Stimulated activated CD4-positive, alpha-beta T cell treated with anti-CD3 and anti-CD28 coated beads, Interleukin-12 subunit alpha, Interleukin-12 subunit beta, amount 100 ng/mL, for 24 hours (primary cell): ENCODE data around the gene CATSPERZ.

Experiments used
- DNase-seq, 2 experiments: peaks; one replicate each; pipeline ENCODE4 v3.0.0-alpha.2; 2020; ENCODE audit warnings: low read depth in 2 of 2

The CATSPERZ gene

GRCh38 chr11:64284962-64285884 is 14.9 kb upstream of the CATSPERZ start, which contains the start of gene GPR137:
Gene GPR137, plus strand, starts transcription at chr11:64285848. Its CDS starts 677 bp downstream, at chr11:64286525.
- peak; percentile 85 for DNase-seq

- no peak for DNase-seq
These were observed 14.0 kb upstream of the CATSPERZ start for GRCh38 chr11:64285885-64286800.

GRCh38 chr11:64286801-64287159 is 13.4 kb upstream of the CATSPERZ start:
- no peak for DNase-seq

GRCh38 chr11:64287676-64288352 is 12.3 kb upstream of the CATSPERZ start:
- no peak for DNase-seq

GRCh38 chr11:64288353-64288750 is 11.8 kb upstream of the CATSPERZ start:
- no peak for DNase-seq

- DNase-seq = no peak
These were observed 11.1 kb upstream of the CATSPERZ start for GRCh38 chr11:64289002-64289564.

GRCh38 chr11:64290352-64291261 is 9.6 kb upstream of the CATSPERZ start:
- DNase-seq = no peak

GRCh38 chr11:64291262-64291751 is 8.9 kb upstream of the CATSPERZ start, which contains the start of gene KCNK4:
Gene KCNK4, plus strand, starts transcription at chr11:64291302. Its CDS starts 1,717 bp downstream, at chr11:64293019.
- DNase-seq = no peak

GRCh38 chr11:64291752-64292459 is 8.3 kb upstream of the CATSPERZ start:
- no peak for DNase-seq

GRCh38 chr11:64292460-64293254 is 7.5 kb upstream of the CATSPERZ start:
- DNase-seq = no peak

GRCh38 chr11:64294774-64295173 is 5.4 kb upstream of the CATSPERZ start:
- DNase-seq = no peak

GRCh38 chr11:64295760-64296159 is 4.4 kb upstream of the CATSPERZ start:
- no peak for DNase-seq

- DNase-seq = no peak
These were observed 3.9 kb upstream of the CATSPERZ start for GRCh38 chr11:64296236-64296635.

- no peak for DNase-seq
These were observed 3.1 kb upstream of the CATSPERZ start for GRCh38 chr11:64296830-64297698.

- DNase-seq = no peak
These were observed 2.3 kb upstream of the CATSPERZ start for GRCh38 chr11:64297699-64298358.

GRCh38 chr11:64298966-64299846 is 952 bp upstream of the CATSPERZ start:
- DNase-seq = no peak
